SJSA1 (cell line): ENCODE data around the gene CAST. TPM values are rescaled to one million over a fixed set of nuclear protein-coding genes. Genes with fewer than 3 reads are reported as not detected.
A peak's percentile ranks its signal among the peaks of the same experiment; 100 is the strongest.

ENCODE experiments used
- DNase-seq, 2 experiments: peaks; one replicate each; pipeline ENCODE4 v3.0.0-alpha.2; 2015 to 2020; ENCODE audit warnings: low spot score in 2 of 2, low read depth in 1 of 2
- H3K27ac ChIP-seq: fragments of 250-450 bp; sonication (Bioruptor Pico); 2 replicates; pipeline ENCODE4 v1.5.1; 2020; ENCODE audit warnings: mild to moderate bottlenecking, moderate library complexity
- H3K27me3 ChIP-seq: fragments of 250-450 bp; sonication (Bioruptor Pico); replicated peaks from 2 replicates; pipeline ENCODE4 v1.5.1; 2020; ENCODE audit warnings: mild to moderate bottlenecking, moderate library complexity
- H3K36me3 ChIP-seq: fragments of 250-450 bp; sonication (Bioruptor Pico); 2 replicates; pipeline ENCODE4 v1.5.1; 2020; ENCODE audit warnings: mild to moderate bottlenecking
- H3K4me1 ChIP-seq: fragments of 250-450 bp; sonication (Bioruptor Pico); replicated peaks from 2 replicates; pipeline ENCODE4 v1.6.1; 2021; ENCODE audit warnings: mild to moderate bottlenecking
- H3K4me3 ChIP-seq: fragments of 250-450 bp; sonication (Bioruptor Pico); 2 replicates; pipeline ENCODE4 v1.5.1; 2020; ENCODE audit warnings: mild to moderate bottlenecking
- H3K9me3 ChIP-seq: fragments of 250-450 bp; sonication (Bioruptor Pico); replicated peaks from 2 replicates; pipeline ENCODE4 v1.5.1; 2020; ENCODE audit warnings: mild to moderate bottlenecking
- total RNA-seq: library from RNA; depleted of rRNA; stranded (reverse); fragments of >200 nt; shearing (Covaris generic); gene quantifications from 2 replicates; pipeline ENCODE4 v1.2.3, GENCODE V29; 2014

Gene CAST
- total RNA-seq, 1 experiment from 2014 or later: 234 TPM

DNA sequence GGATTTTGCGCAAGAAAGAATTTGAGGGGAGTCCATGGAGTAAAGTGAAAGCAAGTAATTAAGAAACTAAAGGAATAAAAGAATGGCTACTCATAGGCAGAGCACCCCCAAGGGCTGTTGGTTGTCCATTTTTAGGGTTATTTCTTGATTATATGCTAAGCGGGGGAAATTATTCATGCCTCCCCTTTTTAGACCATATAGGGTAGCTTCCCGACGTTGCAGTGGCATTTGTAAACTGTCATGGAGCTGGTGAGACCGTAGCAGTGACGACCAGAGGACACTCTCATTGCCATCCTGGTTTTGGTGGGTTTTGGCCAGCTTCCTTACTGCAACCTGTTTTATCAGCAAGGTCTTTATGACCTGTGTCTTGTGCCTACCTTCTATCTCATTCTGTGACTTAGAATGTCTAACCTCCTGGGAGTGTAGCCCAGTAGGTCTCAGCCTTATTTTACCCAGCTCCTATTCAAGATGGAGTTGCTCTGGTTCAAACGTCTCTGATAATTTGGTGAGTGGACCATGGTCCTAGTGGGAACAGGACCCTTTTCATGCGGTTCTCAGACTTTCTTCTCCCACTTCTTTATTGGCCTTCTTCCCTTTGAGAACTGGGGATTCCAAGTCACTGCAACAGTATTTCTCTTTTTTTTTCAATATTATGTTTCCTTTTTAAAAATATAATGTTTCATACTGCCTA, 146.8 kb downstream of the CAST start:
- Histone ChIP-seq H3K4me3 (no peak overlapping the region; the same call in 1 of the 2 replicates), H3K36me3 (peaks cover 6% of the 10 kb centered on the region), H3K27ac (no peak overlapping the region), H3K27me3 (no peaks in the 10 kb centered on the region), H3K9me3 (no peaks in the 10 kb centered on the region), H3K4me1 (peaks cover 9% of the 10 kb centered on the region)
- DNase-seq: no peak

DNA sequence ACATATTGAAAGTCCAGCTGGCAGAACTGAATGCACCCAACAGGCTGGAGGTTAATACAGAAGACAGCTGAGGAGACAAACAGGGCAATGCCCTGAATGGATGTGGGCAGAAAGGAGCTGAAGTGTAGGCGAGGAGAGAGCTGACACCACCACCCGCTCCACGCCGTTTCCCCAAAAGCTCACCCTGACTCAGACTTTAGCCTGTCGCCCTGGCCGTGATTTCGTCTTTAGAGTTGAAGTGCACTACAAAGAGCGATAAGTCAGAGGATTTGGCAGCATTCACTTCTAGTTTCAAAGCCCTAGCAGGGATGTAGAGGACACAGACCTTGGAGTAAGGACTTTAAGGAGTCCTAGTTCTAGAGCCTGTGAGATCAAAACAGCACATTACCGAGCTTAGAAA, 147.7 kb downstream of the CAST start:
- H3K36me3 ChIP-seq: peaks cover 6% of the 10 kb centered on the region
- no peak for DNase-seq
- no peaks in the 10 kb centered on the region for H3K27me3 ChIP-seq
- no peaks in the 10 kb centered on the region for H3K9me3 ChIP-seq
- H3K4me1 ChIP-seq: peaks cover 9% of the 10 kb centered on the region
- no peak overlapping the region for H3K27ac ChIP-seq
- H3K4me3 ChIP-seq: no peak overlapping the region

DNA sequence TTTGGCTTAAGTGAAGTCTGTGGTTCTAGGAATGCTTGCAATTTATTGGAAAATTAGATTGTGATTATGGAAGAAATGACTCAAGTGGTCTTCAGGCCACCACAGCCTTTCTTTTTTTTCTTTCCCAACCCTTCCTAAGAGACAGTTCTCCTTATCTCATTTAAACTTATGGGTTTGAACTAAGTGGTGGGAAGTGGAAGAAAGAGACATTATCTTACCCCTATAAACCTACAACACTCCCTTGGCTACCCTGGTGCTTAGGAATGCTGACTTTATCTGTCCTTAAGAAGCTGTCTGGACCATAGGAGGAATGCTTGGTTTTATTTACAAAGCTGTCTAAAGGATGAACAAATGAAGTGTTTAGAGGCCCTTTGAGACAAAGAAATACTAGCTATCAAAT, 150.7 kb downstream of the CAST start:
- Histone ChIP-seq H3K27me3 (no peaks in the 10 kb centered on the region), H3K4me1 (peaks cover 6% of the 10 kb centered on the region), H3K27ac (no peak overlapping the region), H3K36me3 (peaks cover 1% of the 10 kb centered on the region), H3K9me3 (no peaks in the 10 kb centered on the region), H3K4me3 (no peak overlapping the region)
- DNase-seq: no peak

DNA sequence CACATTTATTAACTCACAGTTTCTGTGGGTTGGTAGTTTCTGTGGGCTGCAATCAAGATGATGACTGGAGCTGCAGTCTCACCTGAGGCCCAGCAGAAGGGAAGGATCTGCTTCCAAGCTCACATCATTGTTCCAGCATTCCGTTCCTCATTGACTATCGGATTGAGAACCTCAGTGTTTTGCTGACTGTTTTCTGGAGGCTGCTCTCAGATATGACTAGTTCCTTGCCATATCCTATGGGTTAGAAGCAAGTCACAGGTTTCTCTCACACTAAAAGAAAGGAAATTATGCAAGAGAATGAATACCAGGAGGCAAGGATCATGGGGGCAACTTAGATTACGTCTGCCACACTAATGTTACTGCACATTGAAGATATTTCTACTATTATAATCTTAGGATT, 151.9 kb downstream of the CAST start:
- Histone ChIP-seq H3K36me3 (no peaks in the 10 kb centered on the region), H3K4me3 (no peak overlapping the region), H3K27me3 (no peaks in the 10 kb centered on the region), H3K9me3 (no peaks in the 10 kb centered on the region), H3K27ac (no peak overlapping the region), H3K4me1 (no peaks in the 10 kb centered on the region)
- DNase-seq: no peak

DNA sequence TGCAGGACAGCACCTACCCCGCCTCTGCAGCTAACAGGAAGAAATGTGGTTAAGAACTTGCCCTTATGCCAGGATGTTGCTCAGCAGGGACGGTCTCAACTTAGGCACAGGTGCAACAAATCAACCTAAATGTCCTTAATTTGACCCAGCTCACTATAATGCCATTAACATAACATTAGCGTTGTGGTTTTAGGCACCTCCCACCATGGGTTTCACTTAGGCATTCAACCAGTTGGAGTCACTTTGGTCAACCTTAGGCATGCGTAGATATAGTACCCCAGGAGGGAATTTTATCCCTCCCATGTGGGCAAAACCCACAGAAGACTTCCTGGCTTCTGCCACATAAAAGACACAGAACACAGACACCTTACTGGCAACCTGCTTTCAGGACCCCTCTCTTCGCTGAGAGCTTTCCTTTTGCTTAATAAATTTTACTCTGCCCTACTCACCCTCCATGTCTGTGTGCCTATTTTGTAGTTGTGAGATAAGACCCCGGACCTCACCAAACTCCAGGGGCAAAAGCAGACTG, 154.3 kb downstream of the CAST start:
- DNase-seq: no peak
- Histone ChIP-seq H3K27me3 (no peaks in the 10 kb centered on the region), H3K4me1 (peaks cover 12% of the 10 kb centered on the region)

DNA sequence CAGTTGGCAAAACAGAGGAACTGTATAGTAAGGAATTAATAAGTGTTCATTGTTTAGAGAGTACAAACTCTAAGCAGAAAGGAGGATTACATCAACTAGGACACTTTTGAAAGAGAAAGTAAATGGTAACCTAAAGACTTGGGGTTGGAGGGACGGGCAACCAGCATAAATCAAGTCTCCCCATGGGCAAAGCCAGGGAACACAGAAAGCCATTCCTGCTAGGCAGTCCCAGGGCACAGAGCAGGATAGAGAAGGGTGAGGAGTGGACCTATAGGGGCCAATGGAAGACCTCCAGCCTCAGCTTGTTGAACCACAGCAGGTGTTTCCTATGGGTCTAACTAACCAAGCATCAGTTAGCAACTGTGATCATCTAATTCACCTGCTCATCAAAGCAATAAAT, 154.8 kb downstream of the CAST start:
- Histone ChIP-seq H3K4me1 (peaks cover 18% of the 10 kb centered on the region), H3K27me3 (no peaks in the 10 kb centered on the region), H3K36me3 (no peaks in the 10 kb centered on the region), H3K4me3 (no peak overlapping the region), H3K27ac (no peak overlapping the region), H3K9me3 (no peaks in the 10 kb centered on the region)
- no peak for DNase-seq

More for the DNA sequence above, 154.3 kb downstream of the CAST start:
- H3K4me3 ChIP-seq: no peak overlapping the region
- H3K27ac ChIP-seq: no peak overlapping the region
- H3K36me3 ChIP-seq: no peaks in the 10 kb centered on the region
- no peaks in the 10 kb centered on the region for H3K9me3 ChIP-seq

DNA sequence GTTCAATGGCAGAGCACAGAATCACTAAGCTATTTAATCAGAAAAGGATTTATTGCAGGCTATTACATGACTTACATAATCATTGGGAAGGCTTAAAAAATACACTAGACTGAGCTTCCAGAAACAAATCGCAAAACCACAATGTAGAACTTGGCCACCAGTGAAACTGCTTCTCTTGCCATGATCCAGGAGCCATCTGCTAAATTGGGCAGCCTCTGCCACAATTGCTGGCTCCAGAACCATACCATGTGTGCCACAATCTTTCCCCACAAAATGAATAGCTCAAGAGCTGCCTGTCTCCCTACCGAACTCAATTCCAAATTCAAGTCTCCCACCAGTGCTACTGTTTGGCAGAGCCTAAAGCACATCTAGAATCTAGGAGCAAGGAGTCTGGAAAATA, 155.3 kb downstream of the CAST start:
- H3K27ac ChIP-seq: no peak overlapping the region
- no peak overlapping the region for H3K4me3 ChIP-seq
- H3K4me1 ChIP-seq: peaks cover 22% of the 10 kb centered on the region
- no peaks in the 10 kb centered on the region for H3K36me3 ChIP-seq
- H3K27me3 ChIP-seq: no peaks in the 10 kb centered on the region
- DNase-seq: no peak
- H3K9me3 ChIP-seq: no peaks in the 10 kb centered on the region

DNA sequence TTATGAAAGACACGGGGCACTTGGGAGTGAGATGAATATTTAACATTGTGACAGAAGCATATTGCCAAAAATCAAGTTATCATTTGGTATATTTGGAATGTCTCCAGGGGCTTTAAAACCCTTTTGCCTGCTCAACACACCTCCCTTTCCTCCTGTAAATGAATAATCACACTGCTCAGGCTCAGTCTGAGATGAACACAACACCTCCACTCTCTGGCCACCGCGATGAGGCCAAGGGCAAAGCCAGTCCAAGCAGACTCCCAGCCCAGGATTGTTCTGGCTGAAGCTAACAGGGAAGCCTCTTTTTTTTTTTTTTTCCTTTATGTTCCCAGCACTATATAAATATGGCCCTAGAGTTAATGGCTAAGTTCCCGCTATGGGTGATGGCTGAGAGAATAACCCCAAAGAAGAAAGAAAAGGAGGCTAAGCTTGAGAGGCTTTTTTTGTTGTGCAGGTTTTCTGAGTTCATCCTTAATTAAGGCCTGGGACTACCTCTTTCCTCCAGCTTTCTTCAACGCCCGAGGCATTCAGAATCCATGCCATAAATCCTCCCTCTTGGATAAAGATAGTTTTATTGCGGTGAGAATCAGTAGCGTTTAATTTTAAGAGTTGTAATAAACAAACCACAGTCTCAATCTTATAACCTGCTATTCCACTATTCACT, 156.1 kb downstream of the CAST start:
- Histone ChIP-seq H3K9me3 (no peaks in the 10 kb centered on the region), H3K4me3 (no peak overlapping the region), H3K27me3 (no peaks in the 10 kb centered on the region), H3K36me3 (no peaks in the 10 kb centered on the region), H3K4me1 (peaks cover 29% of the 10 kb centered on the region), H3K27ac (no peak overlapping the region)
- DNase-seq: no peak

DNA sequence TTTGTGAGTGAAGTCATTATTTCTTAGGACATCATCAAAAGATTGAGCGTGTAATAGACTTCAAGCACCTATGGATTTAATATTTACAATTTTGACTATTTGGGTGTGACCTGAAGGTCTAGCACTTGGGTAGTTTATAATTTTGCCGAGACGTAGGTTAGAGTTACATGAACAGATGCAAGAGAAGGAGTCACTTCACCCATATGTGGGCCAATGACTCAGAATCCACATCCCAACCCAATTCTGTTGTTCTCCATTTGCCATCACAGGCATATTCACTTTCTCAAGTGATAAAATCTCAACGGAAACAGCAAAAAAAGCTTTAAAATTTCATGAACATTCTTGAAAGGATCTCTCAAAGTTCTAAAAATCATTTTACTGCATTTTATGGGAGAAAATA, 157.6 kb downstream of the CAST start:
- H3K9me3 ChIP-seq: no peaks in the 10 kb centered on the region
- DNase-seq: no peak
- no peak overlapping the region for H3K27ac ChIP-seq
- H3K36me3 ChIP-seq: no peaks in the 10 kb centered on the region
- peaks cover 42% of the 10 kb centered on the region for H3K4me1 ChIP-seq
- no peak overlapping the region for H3K4me3 ChIP-seq
- H3K27me3 ChIP-seq: no peaks in the 10 kb centered on the region

DNA sequence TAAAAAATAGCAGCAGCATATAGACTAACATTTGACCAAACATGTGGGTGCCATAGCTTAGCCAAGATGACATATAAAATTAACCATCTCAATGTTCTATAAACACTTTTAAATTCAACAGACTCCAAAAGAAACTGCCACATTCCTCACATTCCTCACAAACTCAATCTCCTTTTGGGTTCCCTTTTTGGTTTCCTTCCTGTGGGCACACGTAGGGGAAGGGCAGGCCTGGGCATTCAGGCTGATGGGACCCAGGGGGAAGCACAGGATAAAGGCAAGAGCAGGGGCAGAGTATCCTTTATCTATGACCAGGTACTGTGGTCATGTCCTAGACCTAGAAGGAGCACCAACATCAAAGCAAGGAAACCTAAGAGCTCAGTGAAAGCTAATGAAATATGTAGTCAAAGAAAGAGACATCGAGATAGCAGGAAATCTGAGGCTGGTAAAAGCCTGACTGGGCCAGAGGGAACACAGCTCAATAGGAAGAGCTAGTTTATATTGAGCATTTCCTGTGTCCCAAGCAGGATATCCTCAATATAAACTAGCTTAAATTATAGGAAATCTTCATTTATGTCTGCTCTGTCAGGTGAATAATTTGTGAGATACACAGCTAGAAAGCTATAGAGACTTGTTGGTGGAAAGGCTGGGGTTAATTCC, 159.2 kb downstream of the CAST start:
- peak overlapping the region; percentile 84 for H3K27ac ChIP-seq
- no peaks in the 10 kb centered on the region for H3K9me3 ChIP-seq
- peaks cover 42% of the 10 kb centered on the region for H3K4me1 ChIP-seq
- peak; percentile 61 to 84 for DNase-seq
- H3K27me3 ChIP-seq: no peaks in the 10 kb centered on the region
- no peaks in the 10 kb centered on the region for H3K36me3 ChIP-seq
- no peak overlapping the region for H3K4me3 ChIP-seq

DNA sequence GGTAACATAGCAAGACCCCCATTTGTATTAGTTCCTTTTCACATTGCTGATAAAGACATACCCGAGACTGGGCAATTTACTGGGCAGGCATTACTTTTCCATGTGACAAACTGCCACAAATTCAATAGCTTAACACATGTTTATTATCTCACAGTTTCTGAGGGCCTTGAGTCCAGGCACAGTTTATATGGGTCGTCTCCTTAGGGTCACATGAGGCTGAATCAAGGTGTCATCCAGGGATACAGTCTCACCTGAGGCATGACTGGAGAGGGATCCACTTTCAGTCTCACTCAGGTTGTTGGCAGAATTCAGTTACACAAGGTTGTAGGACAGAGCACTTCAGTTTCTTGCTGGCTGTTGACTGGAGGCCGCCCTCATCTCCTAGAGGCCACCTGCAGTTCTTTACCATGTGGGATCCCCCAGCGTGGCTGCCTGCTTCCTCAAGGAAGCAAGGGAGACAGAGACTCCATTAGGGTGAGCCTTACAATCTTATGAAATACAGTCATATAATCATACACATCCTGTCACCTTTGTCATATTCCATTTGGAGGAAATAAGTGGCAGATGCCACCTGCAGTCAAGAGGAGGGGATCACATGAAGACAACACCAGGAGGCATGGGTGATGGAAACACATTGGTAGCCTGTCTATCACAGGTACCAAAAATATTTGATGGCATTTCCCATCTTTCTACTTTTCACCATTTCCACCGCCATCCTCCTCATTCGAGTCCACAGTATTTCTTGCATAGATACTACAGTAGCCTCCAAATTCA, 160.7 kb downstream of the CAST start:
- Histone ChIP-seq H3K9me3 (no peaks in the 10 kb centered on the region), H3K36me3 (no peaks in the 10 kb centered on the region), H3K27ac (no peak overlapping the region), H3K4me3 (no peak overlapping the region), H3K4me1 (peaks cover 42% of the 10 kb centered on the region), H3K27me3 (no peaks in the 10 kb centered on the region)
- DNase-seq: no peak

DNA sequence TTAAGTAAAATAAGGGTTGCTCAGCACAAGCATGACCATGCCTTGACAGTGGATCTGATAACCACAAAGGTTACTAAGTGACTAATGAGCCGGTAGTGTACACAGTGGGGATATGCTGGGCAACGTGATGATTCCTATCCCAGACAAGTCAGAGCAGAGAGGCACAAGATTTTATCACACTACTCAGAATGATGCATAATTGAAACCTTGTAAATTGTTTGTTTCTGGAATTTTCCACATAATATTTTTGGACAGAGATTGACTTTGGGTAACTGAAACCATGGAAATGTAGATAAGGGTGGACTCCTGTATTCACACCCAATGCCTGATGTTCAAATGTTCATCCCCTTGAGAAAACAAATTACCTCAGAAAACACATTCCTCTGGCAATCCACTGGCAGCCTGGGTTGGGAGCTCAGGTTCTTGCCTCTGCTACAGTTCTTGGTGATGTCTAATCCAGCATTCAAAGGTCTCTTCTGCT, 161.8 kb downstream of the CAST start:
- Histone ChIP-seq H3K4me1 (peaks cover 42% of the 10 kb centered on the region), H3K4me3 (no peak overlapping the region), H3K9me3 (no peaks in the 10 kb centered on the region), H3K36me3 (no peaks in the 10 kb centered on the region), H3K27ac (peak overlapping the region; percentile 51), H3K27me3 (no peaks in the 10 kb centered on the region)
- peak; percentile 57 to 60 for DNase-seq
